NCI-H146 (cell line): ENCODE results near the gene CD3G.
"Not testable (repeated sequence)": the region's sequence is repeated elsewhere in the genome, so short reads cannot be mapped to it uniquely, and the experiment has no call there.

ENCODE experiments used
- DNase-seq: peaks from one replicate; lab custom pipeline; 2025; lab: John Stamatoyannopoulos, UW

CD3G gene

DNA sequence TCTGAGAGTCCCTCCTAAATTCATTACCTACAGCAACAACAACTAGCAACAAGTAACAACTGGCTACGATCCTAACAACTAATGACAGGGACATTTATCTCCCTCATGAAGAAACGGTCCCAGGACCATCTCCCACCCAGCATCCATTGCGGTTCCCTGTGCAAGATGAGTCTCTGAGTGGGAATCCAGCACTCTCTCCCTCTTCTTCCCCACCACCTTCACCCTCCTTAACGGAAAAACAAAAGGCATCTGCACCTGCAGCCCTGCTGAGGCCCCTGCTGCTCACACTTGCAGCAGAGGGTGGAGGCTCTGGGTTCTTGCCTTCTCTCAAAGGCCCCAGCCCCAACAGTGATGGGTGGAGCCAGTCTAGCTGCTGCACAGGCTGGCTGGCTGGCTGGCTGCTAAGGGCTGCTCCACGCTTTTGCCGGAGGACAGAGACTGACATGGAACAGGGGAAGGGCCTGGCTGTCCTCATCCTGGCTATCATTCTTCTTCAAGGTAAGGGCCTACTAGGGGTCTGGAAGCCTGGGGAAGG is at the start of gene CD3G:
Gene CD3G, plus strand, starts transcription at position 364 of the 535 bp plus-strand sequence. Its CDS starts 80 bp downstream, at position 444.
- DNase-seq, result peak; percentile 32

DNA sequence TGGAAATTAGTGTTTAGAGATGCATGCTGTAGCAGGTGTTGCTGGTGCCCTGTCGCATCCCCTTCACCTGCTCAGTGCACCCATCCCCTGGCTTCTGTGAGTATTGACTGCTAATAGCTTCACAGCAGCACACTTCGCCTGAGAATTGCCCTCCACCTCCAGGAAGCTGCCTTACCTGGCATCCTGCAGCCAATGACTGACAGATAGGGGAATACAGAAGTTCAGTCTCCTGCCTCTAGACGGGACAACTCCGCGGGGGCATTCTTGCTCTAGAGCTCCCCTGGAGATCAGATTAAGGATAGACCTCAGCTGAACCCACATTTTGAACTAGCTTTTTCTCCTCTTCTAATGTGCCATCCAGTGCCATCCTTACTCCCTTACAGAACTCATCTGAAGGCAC is 48.9 kb upstream of the CD3G start:
- DNase-seq, result no peak

DNA sequence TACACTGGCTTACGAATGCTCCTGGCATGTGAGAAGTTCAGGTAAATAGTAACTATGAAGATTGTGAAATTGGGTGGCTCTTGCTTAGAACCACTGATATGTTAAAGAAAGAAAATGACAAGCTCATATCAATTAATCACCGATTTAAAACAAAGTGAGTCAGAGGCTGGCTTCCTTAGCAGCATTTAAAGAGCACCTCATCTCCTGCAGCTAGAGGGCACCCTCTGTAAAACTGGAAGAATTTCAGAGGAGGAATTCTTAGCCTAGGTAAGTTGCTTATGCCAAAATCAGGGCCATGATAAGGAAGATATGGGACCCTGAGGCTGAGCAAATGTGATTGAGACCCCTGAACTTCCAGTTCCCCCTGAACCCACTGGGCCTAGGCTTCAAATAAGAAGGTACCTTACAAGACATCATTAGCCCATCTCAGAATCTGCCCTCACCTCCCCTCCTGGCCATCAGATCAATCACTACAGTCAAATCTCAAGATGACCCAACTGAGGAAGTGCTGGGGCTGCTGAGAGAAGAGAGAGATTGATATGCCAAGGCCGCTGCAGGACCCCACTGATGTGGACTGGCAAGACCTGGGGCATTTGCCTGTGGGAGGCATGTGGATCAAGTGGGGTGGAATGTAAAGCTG is 48.2 kb upstream of the CD3G start:
- no peak for DNase-seq

DNA sequence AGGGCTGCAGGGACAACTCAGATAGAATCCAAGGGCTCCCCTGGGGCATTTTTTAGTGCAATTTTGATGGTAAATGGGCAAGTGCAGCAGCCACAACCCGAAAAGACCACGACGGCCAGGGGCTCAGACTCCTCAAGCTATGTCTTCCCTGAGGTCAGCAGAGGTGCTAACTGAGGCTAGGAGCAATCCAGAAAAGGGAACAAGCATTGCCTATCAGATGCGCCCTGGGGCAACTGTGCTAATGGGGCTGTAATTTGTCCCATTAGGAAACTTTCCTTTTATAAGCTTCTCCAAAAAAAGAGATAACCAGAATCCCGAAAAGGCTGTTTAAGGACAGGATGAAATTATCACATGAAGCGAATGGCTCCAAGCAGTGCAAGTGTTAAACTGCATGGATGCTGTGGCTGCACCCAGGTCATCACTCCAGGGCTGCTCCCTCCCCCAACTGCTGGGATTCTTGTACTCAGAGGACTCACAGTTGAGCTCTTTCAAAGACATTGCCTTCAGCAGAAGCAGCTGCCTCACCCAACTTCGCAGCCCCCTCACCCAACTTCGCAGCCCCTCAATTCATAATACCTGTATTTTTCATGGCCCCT is 42.4 kb upstream of the CD3G start:
- DNase-seq, result no peak

DNA sequence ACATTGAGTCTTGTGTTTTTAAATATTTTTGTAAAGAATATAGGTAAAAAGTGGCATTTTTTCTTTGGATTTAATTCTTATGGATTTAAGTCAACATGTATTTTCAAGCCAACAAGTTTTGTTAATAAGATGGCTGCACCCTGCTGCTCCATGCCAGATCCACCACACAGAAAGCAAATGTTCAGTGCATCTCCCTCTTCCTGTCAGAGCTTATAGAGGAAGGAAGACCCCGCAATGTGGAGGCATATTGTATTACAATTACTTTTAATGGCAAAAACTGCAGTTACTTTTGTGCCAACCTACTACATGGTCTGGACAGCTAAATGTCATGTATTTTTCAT is 39.9 kb upstream of the CD3G start:
- no peak for DNase-seq

DNA sequence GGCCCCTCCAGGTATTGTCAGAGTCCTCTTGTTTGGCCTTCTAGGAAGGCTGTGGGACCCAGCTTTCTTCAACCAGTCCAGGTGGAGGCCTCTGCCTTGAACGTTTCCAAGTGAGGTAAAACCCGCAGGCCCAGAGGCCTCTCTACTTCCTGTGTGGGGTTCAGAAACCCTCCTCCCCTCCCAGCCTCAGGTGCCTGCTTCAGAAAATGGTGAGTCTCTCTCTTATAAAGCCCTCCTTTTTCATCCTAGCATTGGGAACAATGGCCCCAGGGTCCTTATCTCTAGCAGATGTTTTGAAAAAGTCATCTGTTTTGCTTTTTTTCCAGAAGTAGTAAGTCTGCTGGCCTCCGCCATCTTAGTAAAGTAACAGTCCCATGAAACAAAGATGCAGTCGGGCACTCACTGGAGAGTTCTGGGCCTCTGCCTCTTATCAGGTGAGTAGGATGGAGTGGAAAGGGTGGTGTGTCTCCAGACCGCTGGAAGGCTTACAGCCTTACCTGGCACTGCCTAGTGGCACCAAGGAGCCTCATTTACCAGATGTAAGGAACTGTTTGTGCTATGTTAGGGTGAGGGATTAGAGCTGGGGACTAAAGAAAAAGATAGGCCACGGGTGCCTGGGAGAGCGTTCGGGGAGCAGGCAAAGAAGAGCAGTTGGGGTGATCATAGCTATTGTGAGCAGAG is 39.4 kb upstream of the CD3G start, which contains the start of gene CD3E:
Gene CD3E, plus strand, starts transcription at position 163 of the 681 bp plus-strand sequence. Its CDS starts 223 bp downstream, at position 386.
- DNase-seq, result no peak

DNA sequence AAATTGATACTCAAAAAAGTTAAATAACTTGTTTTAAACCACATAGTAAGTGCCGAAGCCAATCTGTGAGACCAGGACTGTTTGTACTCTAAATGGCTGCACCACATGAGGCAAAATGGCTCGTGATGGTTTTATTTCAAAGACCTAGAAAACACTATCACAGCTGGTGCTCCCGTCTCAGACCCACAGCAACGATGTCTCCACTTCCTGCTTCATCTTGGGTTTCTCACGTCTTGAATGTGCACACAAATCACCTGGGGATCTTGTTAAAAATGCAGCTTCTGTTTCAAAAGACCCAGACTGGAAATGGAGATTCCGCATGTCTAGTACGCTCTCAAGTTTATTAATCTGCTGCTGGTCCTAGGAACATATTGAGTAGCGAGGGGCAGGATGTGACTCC is 38.4 kb upstream of the CD3G start:
- DNase-seq, result no peak

DNA sequence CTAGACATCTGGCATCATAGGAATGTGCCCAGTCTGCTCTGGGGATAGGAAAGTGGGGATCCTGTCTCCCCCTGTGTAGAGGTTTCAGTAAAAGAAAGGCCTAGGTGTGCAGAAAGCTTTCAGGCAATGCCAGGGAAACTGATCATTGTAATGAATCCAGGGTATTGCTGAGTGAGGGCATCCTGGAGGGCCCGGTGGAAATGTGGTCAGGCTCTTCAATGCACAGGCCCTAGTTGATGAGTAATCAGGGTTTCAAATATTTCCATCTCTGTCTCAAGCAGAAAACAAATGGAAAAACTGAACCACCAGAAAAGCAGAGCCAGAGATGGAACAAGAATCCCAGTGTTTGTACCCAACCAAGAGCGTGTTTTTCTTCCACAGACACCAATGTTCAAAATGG is 37.6 kb upstream of the CD3G start:
- no peak for DNase-seq

DNA sequence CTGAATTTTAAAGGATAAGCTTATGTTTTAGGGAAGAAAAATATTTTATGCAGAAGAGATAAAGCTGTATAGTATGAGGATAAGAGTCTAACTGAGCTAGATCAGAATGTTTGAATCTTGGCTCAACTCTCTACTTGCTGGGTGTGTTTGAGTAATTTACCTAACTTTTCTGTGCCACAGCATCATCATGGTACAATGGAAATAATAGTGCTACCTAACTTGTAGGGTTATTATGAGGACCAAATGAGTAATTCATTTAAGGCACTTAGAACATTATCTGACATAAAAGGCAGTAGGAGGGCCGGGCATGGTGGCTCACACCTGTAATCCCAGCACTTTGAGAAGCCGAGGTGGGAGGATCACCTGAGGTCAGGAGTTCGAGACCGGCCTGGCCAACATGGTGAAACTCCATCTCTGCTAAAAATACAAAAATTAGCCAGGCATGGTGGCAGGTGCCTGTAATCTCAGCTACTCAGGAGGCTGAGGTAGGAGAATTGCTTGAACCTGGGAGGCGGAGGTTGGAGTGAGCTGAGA is 35.1 kb upstream of the CD3G start:
- not testable (repeated sequence) for DNase-seq

DNA sequence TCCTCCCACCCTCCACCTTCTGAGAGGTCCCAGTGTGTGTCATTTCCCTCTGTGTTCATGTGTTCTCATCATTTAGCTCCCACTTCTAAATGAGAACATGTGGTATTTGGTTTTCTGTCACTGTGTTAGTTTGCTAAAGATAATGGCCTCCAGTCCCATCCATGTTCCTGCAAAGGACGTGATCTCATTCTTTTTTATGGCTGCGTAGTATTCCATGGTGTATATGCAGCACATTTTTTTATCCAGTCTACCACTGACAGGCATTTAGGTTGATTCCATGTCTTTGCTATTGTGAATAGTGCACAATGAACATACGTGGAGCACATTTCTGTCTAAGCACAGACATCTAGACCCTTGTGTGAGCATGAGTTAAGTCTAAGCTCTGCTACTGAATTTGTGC is 33.9 kb upstream of the CD3G start:
- DNase-seq, result no peak

DNA sequence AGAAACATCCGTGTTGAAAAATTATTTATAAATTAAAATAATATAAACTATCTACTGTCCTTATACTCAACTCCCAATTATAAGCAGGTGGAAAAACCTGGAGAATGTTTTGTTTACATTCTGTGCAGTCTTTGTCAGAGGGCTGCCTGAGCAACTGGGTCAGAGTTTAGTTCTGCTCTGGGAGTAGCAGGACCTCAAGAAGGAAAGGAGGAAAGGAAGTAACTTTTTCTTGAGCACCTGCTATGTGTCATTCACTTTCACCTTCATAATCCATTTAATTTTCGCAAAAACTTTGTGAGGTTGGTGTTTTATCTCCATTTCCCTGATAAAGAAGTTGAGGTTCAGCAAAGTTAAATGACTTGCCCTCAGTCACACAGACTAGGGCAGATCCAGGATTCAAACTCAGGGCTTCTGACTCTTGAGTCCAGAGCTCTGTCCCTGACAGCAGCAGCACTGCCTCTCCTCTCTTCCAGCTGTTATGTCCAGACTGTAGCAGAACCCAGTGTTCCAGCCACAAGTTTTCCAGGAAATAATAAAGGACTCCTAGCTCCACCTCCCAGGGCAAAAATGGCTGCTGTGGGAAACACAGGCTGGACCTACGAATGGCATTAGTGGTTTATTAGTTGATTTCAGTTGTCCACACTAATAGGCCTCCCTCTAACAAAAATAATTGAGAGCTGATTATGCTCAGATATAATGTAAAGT is 33.2 kb upstream of the CD3G start:
- DNase-seq, result no peak

DNA sequence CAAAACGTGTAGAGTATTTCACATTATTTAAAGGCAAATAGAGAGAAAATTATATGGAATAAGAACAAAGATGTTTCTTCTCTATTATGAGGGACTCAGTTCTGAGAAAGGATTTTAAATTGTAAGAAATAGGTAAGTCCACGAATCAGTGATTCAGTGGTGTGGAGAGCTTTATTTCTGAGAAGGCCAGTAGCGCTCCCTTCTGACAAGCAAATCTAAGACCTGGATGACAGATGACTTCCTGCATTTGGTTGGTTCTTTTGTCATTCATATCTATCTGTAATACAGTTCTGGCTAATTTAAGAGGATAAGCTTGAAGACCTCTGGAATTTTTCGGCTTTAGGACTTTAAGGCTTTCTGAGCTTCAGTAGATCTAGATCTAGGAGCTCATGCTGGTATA is 32.6 kb upstream of the CD3G start:
- no peak for DNase-seq

DNA sequence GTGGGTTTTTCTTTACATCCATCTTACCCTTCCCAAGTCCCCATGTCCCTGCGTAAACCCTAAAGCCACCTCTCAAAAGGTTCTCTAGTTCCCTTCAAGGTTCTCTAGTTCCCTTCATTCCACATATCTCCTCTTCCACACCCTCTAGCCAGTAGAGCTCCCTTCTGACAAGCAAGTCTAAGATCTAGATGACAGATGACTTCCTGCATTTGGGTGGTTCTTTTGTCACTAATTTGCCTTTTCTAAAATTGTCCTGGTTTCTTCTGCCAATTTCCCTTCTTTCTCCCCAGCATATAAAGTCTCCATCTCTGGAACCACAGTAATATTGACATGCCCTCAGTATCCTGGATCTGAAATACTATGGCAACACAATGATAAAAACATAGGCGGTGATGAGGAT is 31.8 kb upstream of the CD3G start:
- DNase-seq, result no peak

DNA sequence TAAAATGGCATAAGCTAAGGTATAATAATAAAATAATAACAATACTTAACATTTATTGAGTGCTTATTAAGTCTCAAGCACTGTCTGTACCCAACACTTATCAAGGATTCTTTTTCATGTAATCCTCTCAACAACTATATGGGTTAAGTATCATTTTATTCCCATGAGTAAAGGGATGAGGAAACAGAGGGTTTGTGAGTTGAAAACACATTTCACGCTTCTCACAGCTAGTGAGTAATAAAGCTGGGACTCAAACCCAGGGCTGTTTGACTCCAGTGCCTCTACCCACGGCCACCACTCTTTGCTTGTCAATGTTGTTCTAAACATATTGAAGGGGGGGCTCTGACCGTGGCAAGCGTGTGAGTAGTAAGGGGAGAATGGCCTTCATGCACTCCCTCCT is 30.9 kb upstream of the CD3G start:
- DNase-seq, result no peak

DNA sequence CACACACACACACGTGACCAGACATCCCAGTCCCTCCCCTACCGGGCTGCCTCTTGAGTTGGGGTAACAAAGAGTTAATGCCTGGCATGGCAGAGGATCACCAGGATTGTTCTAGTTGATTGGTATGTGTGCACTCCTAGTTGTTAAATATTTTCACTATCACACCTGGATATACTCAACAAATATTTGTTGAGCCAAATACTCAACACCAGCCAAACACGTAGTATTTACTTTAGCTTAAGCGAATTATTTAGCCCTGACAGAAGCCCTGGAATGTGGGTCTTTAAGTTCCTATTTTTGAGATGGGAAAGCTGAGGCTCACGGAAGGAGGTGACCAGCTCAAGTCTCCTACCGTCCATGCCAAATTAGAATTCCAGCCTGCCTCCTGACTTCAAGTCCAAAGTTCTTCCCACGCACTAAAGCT is 29.1 kb upstream of the CD3G start:
- DNase-seq, result no peak

DNA sequence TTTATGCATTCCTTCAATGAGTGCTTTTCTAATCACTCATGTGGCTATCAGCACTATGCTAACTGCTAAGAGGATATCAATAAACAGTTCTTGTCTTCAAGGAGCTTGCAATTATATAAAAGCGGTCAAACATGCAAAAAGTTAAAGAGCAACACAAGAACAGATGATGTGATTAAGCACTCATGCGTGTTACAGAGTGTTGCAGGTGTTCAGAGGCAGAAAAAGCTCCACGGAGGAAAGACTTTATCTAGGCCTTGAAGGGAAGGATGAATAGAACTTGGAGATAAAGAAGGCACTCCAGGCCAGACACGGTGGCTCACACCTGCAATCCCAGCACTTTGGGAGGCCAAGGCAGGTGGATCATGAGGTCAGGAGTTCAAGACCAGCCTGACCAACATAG is 26.0 kb upstream of the CD3G start:
- DNase-seq, result no peak

DNA sequence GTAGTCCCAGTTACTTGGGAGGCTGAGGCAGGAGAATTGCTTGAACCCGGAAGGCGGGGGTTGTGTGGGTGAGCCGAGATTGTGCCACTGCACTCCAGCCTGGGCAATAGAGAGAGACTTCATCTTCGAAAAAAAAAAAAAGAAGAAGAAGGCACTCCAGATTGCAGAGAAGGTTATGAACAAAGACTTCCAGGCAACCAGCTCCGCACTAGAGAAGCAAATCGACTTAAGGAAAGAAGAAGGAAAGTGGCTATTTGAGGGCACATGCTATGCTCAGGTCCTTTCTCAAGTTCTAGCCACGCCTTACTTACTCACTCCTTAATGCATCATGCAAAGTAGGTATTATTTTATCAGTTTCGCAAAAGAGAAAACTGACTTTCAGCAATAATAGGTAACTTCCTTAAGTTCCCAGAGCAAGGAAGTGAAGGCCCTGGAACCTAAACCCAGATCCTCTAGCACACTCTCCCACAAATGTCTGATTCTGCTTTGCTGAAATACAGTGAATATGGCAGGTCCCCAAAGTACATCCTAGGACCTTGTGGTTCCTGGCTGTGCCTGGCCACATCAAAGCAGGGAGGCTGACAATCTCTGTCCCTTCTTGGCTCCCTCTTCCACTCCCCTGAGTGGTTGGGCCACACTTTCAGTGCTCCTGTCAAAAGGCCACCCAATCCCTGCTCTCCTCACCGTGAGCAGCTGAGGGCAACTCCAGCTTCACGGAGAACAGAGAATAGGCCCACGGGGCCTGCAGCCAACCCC is 25.4 kb upstream of the CD3G start:
- DNase-seq, result no peak

DNA sequence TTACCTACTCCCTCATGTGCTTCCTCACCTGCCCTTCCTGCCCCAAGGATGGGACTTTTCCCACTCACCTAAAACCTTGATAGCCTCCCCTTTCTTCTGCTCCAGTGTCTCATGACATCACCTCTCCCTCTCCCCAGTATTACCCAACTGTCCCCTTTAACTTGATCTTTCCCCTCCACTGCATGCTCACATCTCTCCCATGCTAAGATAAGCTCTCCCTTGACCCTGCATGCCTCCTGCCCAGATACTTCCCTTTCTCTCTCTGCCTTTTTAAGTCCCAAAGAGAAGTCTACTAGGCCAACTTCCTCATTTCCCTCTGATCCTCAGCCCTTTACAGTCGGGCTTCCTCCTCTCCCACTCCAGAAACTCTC is 24.8 kb upstream of the CD3G start:
- DNase-seq, result no peak

DNA sequence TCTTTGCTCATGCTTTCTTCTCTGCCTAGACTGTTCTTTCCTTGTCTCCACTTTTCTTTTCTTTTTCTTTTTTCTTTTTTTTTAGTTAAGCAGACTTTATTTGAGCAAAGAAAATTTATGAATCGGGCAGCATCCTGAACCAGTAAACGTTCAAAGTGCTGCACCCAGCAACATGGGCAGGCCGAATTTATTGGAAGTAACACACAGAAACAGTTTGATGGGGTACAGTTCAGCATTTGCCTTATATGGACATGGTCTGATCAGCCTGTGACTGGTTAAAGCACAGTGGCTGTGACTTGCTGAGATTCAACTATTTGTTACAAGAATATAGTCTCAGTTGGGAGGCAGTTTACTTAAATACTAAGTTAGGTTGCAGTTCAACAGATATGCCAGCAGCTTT is 23.6 kb upstream of the CD3G start:
- DNase-seq, result no peak

DNA sequence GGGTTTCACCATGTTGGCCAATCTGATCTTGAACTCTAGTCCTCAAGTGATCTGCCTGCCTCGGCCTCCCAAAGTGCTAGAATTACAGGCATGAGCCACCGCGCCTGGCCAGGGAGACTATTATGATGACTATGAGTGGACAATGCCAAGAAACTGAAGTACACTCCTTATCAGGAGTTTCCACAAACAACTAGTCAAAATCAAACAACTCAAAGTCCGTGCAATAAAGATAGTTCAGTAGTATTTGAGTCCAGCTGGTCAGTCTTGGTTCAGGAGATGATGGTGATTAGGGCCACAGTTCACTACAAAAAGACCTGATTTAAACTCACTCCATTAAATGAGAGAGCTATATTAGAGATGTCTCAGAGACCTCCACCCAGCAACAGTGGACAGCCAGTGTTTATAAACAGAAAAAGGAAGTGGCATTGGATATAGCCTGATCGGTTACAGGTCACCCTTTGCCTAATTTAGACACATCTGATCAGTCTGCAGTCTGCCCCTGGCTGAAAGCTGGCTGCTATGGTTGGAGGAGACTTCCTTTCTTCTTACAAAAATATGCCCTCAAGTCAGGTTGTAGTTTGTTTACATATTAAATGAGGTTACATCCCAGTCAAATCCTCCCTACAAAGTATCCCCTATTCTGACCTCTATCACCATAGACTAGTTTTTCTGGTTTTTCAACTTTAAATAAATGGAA is 22.6 kb upstream of the CD3G start:
- no peak for DNase-seq

DNA sequence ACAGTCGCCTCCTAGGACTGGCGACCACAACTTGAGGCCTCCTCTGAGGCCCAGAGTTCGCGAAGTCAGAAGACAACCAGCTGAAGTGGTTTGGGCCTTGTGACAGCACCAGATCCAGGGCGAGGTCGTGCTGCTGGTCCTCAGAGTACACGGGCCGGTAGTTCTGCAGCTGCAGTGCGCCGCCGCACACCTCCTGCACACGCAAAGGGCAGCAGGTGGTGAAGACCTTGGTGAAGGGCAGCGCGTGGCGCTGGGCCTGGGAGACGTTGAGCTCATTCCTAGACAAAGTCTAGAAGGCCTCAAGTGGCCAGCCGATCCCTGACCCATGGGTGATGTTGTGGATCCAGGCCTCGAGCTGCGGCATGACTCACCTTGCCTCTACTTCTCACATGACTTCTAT is 21.4 kb upstream of the CD3G start:
- DNase-seq, result no peak
